NOMO-1 treated with DMSO at 0.1 percent for 48 hours (cell line): ENCODE data around the gene CDK4.

Source experiments
- DNase-seq: peaks from one replicate; lab custom pipeline; 2025; ENCODE audit not compliant: unreplicated experiment; lab: John Stamatoyannopoulos, UW

Gene CDK4

GRCh38 chr12:57740656-57741412 lies 11.3 kb downstream of the CDK4 start:
- peak; percentile 30 for DNase-seq

- no peak for DNase-seq
Measured at GRCh38 chr12:57739914-57740538, 12.1 kb downstream of the CDK4 start.

DNA sequence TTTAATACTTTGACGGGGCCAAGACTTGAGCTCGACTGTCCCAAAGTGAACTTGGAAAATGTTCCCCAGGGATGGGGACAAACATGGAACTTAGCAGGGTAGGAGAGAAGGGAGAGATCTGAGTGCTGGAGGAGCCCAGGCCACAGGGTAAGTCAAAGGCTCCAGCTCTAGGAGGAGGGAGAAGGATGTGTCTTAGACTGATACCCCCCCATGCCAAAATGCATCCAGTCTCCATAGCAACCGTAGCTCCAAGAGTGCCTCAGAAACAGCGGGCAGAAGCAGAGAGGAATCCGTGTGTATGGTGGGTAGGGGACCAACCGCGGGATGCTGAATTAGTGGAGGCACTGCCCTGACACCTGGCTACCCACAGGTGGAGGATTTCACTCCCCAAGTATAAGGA lies 12.7 kb downstream of the CDK4 start:
- DNase-seq: no peak

DNA sequence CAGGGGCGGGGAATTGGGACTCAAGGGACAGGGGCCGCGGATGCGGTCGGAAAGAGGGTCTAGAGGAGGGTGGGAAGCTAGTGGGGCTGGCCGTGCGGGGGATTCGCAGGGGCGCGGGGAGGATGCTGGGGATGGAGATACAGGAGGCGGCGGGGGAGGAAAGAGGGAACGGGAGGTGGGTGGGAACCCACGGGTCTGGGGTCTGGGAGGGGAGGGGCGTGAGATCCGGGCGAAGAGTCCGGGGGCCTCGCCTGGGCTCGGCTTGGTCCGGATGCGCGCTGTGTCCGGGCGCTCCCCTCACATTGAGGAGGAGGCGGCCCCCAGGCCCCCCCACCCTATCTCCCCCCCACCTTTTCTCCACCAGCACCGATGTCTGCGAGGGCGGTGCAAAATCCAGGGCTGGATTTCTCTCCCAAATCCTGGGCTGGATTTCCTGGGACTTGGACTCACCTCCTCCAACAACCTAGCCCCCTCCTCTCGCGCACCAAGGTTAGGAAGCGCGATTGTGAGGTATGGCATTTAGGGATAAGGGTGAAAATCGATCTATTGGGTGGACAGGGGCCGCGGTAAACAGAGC lies 13.4 kb downstream of the CDK4 start, which contains the start of gene AGAP2:
AGAP2 (minus strand) TSS at position 82 of the 577 bp plus-strand sequence. CDS start 496 bp downstream, outside the sequence.
- no peak for DNase-seq

DNA sequence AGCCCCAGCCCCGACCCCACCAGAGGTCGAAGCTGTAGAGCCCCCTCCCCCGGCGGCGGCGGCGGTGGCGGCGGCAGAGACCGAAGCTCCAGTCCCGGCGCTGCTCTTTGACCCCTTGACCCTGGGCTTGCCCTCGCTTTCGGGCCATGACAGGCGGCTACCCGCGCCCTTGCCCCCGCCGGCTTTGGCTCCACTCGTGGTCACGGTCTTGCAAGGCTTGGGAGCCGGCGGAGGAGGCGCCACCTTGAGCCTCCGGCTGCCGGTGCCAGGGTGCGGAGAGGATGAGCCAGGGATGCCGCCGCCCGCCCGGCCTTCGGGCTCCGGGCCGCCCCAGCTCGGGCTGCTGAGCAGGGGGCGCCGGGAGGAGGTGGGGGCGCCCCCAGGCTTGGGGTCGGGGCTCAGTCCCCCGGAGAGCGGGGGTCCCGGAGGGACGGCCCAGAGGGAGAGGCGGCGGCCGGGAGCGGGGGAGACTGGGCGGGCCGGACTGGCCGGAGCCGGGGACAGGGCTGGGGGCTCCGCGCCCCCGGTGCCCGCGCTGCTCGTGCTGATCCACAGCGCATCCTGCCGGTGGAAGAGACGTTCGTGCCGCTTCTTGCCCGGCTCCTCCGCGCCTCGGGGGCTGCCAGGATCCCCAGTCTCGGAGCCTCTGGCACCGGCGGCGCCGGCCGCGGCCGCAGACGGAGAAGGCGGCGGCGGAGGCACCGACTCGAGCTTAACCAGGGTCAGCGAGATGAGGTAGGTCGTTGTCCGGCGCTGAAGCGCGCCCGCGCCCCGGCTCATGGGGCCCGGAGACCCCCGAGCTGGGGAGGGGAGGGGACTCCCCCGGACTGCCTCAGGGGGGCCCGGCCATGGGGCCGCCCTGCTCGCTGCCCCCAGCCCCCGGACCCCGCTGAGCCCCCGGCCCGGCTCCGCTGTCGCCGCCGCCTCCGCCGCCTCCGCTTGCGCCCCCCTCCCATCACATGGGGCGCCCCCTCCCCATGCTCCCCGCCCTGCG lies 14.3 kb downstream of the CDK4 start:
- no peak for DNase-seq

DNA sequence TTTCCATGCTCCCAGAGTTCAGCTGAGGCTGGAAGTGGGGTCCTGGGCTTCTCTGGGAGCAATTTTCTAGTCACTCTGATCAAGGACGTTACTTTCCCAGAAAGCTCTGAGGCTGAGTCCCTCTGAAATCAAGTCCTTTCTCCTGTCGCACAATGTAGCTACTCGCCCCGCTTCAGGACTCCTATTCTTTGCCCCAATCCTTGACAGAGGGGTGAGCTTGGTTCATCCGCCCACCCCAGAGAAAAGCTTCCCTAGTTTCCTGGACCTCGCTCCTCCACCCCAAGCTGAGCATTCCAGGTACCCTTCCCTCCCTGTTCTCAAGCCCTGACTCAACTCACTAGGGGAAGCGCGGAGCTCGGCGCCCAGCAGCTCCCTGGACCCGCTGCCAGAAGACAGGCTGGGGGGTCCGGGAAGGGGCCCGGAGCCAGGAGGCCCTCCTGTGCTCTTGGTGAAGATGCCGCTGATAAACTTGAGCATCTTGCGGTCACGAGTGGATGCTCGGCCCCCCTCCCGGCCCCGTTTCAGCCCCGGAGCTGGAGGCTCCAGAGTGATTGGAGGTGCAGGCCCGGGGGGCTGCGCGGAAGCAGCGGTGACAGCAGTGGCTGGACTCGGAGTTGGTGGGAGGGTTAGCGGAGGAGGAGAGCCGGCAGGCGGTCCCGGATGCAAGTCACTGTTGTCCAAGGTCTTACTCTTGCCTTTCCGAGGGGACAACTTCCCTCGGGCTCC lies 15.2 kb downstream of the CDK4 start:
- no peak for DNase-seq

DNA sequence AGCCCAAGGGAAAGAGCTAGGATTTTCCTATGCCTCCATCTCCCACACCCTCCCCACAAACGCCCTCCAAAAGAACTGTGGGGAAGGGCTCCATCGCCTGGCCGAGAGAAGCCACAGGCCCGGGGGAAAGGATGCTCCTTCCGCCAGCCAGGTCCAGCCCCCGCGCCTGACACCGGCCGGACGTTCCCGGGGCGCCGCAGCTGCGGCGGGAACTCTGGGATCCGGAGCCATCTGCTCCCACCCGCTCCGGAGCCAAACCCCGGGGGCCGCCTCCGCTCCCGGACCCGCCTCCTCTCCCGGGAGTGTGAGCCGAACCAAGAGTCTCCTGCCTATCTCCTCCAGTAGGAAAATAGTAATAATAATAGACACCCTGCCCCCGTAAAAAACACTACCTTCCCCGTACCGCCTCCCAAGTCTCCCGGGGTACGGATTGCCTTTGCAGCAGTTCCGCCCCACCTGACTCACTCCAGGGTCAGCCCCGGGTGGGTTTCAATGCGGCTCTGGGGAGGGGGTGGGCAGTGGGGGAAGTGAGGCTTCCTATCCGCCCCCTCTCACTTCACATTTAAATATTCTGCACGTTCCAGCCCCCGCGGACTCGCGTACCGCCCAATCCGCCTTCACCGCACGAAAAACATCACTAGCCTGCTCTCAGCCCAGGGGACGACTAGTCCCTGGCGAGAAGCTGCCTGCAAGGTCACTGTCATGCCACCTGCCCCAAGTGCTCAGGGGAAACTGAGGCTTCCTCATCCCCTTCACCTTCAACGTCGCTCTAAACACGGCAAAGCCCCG lies 16.0 kb downstream of the CDK4 start:
- DNase-seq: no peak

DNA sequence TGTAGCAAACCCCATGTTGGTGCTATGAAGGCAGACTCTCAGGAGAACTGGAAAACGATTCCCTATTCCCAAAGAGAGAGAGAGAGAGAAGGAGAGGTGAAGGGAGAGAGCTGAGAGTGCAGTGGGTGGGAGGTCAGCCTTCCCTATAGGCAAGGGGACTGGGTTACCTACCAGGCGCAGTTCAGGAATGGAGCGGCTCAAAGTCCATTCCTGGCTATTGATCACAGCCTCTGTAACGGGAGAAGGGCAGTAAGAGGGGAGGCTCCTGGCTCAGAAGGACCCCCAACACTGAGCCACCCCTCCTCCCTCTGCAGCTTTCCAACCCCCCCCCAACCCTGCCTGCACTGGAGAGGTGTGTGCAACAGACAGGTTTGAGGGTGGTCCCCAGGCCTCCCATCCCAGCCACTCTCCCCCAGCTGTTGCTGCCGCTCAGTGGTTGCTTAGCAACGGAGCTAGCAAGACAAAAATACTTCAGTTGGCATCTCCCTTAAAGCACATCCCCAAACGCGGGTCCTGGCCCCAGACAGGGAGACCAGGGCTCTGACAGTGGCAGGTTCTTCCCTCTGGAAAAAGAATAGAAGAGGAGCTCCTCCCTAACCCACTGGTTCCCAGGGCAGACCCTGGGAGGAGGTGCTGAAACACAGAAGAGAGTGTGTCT lies 16.8 kb downstream of the CDK4 start:
- DNase-seq: no peak

DNA sequence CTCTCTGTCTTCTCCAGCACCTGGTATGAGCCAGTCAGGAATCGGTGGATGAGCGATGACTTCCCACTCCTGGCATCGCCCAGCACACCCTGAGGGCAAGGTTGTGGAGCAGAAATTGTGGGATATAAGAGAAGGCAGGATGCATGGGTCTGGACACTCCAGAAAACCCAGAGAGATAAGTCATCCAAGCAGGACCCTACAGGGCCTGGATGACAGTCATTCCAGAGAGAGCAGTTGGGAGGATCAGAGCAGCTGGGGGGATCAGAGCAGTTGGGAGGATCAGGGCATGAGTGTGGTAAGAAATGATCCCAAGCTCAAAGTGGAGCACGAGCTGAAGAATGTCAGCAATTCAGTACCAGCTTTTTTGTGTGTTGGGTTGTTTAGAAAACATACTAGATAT lies 17.5 kb downstream of the CDK4 start:
- DNase-seq: no peak

DNA sequence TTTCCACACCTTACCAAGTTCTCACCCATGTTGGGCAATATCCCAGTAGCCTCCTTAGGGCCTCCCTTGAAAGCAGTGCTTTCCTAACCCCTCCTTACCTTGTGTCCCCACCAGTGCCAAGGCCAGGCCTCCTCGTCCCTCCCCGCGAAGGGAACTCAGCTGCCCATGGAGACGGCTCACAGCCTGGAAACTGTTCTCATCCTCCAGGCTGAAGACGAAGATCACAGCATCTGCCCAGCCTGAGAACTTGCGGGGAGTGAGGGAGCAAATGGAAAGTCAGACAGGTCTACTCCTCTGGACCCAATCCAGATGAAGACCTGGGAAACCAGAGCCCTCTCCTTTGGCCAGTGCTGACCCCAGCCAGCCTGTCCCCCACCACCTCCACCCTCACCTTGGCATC lies 18.2 kb downstream of the CDK4 start:
- no peak for DNase-seq

DNA sequence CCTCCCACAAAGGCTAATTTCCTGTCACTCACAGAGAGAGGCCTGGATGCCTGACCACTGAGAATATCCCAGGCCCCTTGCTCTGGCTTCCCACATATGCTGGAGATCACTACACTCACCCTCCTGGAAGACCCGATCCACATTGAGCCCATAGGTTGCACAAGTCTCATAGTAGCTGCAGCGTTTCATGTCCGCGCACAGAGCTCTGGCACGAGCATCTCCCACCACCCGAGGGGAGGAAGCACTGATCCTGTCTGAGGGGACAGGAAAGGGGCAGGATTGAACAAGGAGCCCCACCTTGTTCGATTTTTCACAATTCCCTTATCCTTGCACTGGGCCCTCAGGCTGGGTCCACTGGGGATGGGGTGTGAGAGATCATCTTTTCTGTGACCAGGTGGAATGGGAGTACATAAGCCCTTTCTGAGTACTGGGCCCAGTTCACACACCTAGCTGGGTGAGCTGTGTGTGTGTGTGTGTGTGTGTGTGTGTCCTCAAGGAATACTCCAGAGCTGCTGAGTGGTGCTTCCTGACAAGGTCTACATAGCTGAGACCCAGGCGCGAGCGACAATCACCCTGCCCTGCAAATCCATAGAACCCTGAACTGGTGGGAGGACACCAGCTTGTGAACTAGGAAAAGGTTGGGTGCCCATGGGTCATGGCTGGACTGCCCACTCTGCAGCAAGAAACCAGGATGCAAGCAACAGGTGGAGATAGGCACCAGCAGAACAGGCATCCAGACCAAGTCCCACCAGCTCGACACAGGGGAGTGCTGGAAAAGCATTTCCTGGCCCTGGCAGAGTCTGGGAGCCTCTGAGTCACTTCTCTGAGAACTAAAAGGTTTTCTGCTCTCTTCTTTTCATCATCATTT lies 19.1 kb downstream of the CDK4 start:
- no peak for DNase-seq

GRCh38 chr12:57732270-57732669 lies 19.8 kb downstream of the CDK4 start:
- no peak for DNase-seq

DNA sequence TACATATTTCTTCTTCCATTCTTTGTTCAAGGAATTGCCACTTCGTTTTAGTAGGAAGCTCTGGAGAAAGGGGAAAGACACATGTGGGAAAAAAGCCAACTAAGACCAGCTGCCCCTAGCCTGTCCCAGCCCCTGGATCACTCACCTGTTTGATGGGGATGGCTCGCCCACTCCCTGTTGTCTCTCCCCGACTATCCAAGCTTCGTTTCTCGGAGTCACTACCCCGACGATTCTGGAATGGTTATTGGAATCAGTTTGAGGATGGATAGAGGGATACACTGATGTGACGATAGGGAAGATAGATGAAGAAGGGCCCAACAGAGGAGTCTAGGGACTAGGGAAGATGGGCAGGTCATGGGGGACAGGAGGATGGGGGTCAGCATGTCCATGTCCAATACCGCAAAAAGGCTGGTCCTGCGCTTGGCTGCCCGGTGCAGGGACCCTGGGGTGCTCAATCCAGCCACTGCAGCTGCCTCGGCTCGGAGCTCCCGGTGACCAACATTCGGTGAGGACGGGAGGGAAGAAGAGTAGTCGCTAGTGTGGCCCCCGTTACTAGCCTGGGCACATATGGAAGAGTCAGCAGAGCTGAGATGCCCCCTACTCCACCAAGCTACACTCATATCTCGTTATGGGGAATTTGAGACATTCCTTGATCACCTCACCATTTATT lies 20.6 kb downstream of the CDK4 start:
- DNase-seq: no peak

DNA sequence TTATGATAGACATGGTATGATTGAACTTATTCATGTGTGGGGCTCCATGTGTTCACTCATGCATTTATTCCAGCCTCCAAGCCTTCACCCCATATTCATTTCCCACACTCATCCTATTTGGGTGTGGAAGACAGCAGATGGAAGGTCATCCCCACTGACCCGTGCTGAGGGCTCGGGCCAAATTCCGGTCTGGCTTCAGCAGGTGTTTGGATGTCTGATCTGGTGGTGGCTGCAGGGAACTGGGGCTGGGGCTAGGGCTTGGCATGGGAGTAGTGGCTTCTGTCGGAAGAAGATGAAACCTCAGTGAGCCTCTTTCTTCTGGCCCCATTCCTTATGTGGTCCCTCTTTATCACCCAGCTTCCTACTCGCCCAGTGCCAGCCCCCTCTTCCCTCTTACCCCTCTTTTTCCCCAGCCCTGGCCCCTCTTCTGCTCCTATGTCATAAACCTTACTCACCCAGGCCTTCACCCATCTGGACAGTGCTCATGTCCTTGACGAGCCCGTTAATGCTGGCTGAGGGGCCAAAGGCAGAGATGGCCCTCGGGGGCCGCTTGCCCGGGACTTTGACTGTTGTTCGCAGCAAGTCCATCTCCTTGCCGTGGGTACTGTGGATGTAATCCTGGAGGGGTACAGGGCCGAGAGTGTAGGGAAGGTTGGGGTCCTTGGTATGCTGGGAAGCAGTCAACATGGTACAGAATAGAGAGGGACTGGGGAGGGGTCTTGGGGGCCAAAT lies 21.6 kb downstream of the CDK4 start:
- no peak for DNase-seq

DNA sequence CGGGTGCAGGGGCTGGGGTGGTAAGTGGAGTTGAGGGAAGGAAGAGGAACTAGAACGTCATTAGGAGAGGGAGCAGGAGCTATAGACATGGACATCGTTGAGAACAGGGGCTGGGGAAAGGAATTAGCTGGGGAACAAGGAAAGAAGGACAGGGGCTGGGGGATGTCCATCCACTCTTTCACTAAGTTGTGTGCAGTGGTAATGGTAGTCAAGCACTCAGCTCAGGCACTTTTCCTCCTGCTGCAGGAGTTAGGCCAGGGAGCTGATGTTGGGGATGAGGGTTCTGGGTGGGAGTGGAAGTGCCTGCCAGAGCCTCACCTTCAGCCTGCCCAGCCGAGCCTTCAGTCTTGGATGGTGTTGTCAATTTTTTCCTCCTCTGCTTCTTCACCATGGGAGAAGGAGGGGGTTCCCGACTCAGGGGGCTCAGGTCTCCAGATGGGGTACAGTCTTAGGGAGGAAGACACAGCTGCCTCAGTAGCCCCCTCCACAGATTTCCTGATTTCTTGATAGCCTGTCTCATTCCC lies 22.7 kb downstream of the CDK4 start:
- DNase-seq: no peak

GRCh38 chr12:57727758-57728395 lies 24.2 kb downstream of the CDK4 start:
- no peak for DNase-seq
